Fibroblast of lung (primary cell): ENCODE data around the gene XIAP. TPM values are rescaled to one million over a fixed set of nuclear protein-coding genes. Genes with fewer than 3 reads are reported as not detected.
"Not testable (repeated sequence)": the region's sequence is repeated elsewhere in the genome, so short reads cannot be mapped to it uniquely, and the experiment has no call there.

Experiments
- DNase-seq, 2 donors: peaks; one replicate each; pipeline versions ENCODE4 v3.0.0 to v3.0.0-alpha.2; 2010; ENCODE audit warnings: low read depth in 2 of 2
- H2AFZ ChIP-seq: 2 replicates; pipeline ENCODE4 v1.5.1; 2012; ENCODE audit warnings: low read length, control low read depth, inconsistent platforms
- H3K27ac ChIP-seq: 2 replicates; pipeline ENCODE4 v1.5.1; 2011; ENCODE audit warnings: low read length, control low read depth; ENCODE audit not compliant: insufficient read depth
- H3K27me3 ChIP-seq: 2 replicates; pipeline ENCODE4 v1.5.1; 2011; ENCODE audit warnings: mild to moderate bottlenecking, low read length; ENCODE audit not compliant: control insufficient read depth, insufficient read depth
- H3K36me3 ChIP-seq: 2 replicates; pipeline ENCODE4 v1.5.1; 2011; ENCODE audit warnings: low read length; ENCODE audit not compliant: control insufficient read depth, insufficient read depth
- H3K4me1 ChIP-seq: 2 replicates; pipeline ENCODE4 v1.5.1; 2011; ENCODE audit warnings: low read length; ENCODE audit not compliant: control insufficient read depth, insufficient read depth; ENCODE audit errors: extremely low read depth
- H3K4me2 ChIP-seq: 2 replicates; pipeline ENCODE4 v1.5.1; 2011; ENCODE audit warnings: low read length, control low read depth; ENCODE audit not compliant: insufficient read depth; ENCODE audit errors: extremely low read depth
- H3K4me3 ChIP-seq, 4 experiments: fragments of 200-600 bp in 1 of 4; sonication (generic) in 1 of 4; replicated peaks in 1 of 4; 2 replicates each; pipeline ENCODE4 v1.5.1; 2011 to 2016; ENCODE audit warnings: low read length in 4 of 4, low read depth in 3 of 4, mild to moderate bottlenecking in 3 of 4, control low read depth in 2 of 4, inconsistent platforms in 1 of 4, mixed read lengths in 1 of 4; ENCODE audit not compliant: insufficient read depth in 1 of 4; ENCODE audit errors: control extremely low read depth in 1 of 4
- H3K79me2 ChIP-seq: 2 replicates; pipeline ENCODE4 v1.5.1; 2012; ENCODE audit warnings: mild to moderate bottlenecking, low read length, inconsistent platforms; ENCODE audit not compliant: control insufficient read depth, insufficient read depth
- H3K9ac ChIP-seq: 2 replicates; pipeline ENCODE4 v1.5.1; 2011; ENCODE audit warnings: mild to moderate bottlenecking, low read length, control low read depth; ENCODE audit not compliant: insufficient read depth
- H3K9me3 ChIP-seq: 2 replicates; pipeline ENCODE4 v1.5.1; 2012; ENCODE audit warnings: low read depth, low read length; ENCODE audit not compliant: control insufficient read depth, insufficient read depth
- H4K20me1 ChIP-seq: 2 replicates; pipeline ENCODE4 v1.5.1; 2011; ENCODE audit warnings: low read length; ENCODE audit not compliant: control insufficient read depth, insufficient read depth; ENCODE audit errors: extremely low read depth
- EZH2 ChIP-seq: IDR thresholded peaks from 2 replicates; pipeline ENCODE4 v1.5.1; 2012; ENCODE audit warnings: low read length, control low read depth, mild to moderate bottlenecking; ENCODE audit errors: missing control alignments
- polyA plus RNA-seq, 2 donors: library from polyadenylated mRNA; depleted of rRNA in 1 of 2; stranded (reverse) in 1 of 2; unstranded in 1 of 2; fragments of >200 nt; gene quantifications; 2 replicates each; pipeline ENCODE4 v1.2.1, GENCODE V29; 2011 to 2012; ENCODE audit warnings: missing spikeins in 1 of 2
- total RNA-seq: library from RNA; depleted of rRNA; stranded (reverse); fragments of >200 nt; gene quantifications from 2 replicates; pipeline ENCODE4 v1.2.1, GENCODE V29; 2014
- TF ChIP-seq, protein P1 (sequence below), 2 donors: IDR thresholded peaks in 1 of 2; conservative IDR thresholded peaks in 1 of 2; 1 replicate in 1 of 2; 2 replicates in 1 of 2; pipeline ENCODE4 v1.5.1; 2011 to 2012; ENCODE audit warnings: low read length in 2 of 2, control low read depth in 1 of 2, inconsistent platforms in 1 of 2, low read depth in 1 of 2, mild to moderate bottlenecking in 1 of 2

The XIAP gene
- total and polyA plus RNA-seq, 2 donors (not counting 1 experiment from before 2014, with no cell fraction given): 21.8 to 45.1 TPM

GRCh38 chrX:123847056-123847455 is 12.8 kb upstream of the XIAP start:
- DNase-seq: no peak
- no peak overlapping the region for H3K4me3 ChIP-seq
- no peak overlapping the region for H3K9ac ChIP-seq
- no peaks in the 10 kb centered on the region for H4K20me1 ChIP-seq
- no peak overlapping the region for H3K4me2 ChIP-seq
- no peaks in the 10 kb centered on the region for H3K27me3 ChIP-seq
- TF ChIP-seq, protein P1, sequence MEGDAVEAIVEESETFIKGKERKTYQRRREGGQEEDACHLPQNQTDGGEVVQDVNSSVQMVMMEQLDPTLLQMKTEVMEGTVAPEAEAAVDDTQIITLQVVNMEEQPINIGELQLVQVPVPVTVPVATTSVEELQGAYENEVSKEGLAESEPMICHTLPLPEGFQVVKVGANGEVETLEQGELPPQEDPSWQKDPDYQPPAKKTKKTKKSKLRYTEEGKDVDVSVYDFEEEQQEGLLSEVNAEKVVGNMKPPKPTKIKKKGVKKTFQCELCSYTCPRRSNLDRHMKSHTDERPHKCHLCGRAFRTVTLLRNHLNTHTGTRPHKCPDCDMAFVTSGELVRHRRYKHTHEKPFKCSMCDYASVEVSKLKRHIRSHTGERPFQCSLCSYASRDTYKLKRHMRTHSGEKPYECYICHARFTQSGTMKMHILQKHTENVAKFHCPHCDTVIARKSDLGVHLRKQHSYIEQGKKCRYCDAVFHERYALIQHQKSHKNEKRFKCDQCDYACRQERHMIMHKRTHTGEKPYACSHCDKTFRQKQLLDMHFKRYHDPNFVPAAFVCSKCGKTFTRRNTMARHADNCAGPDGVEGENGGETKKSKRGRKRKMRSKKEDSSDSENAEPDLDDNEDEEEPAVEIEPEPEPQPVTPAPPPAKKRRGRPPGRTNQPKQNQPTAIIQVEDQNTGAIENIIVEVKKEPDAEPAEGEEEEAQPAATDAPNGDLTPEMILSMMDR (conservative IDR thresholded peaks at IDR 0.05 in 1 of 2, IDR thresholded peaks at IDR 0.05 in 1 of 2; ENCODE audit: low read depth in 1 of 2, low read length in 2 of 2): no peak
- TF ChIP-seq EZH2: no peak
- H3K79me2 ChIP-seq: no peaks in the 10 kb centered on the region
- H3K36me3 ChIP-seq: no peaks in the 10 kb centered on the region
- no peaks in the 10 kb centered on the region for H3K4me1 ChIP-seq
- H3K9me3 ChIP-seq: no peaks in the 10 kb centered on the region
- no peak overlapping the region for H3K27ac ChIP-seq
- no peak overlapping the region for H2AFZ ChIP-seq

GRCh38 chrX:123849096-123849495 is 10.8 kb upstream of the XIAP start:
- Histone ChIP-seq H3K4me1 (no peaks in the 10 kb centered on the region), H3K9ac (no peak overlapping the region), H3K27me3 (no peaks in the 10 kb centered on the region), H3K9me3 (no peaks in the 10 kb centered on the region), H3K27ac (no peak overlapping the region), H3K36me3 (no peaks in the 10 kb centered on the region), H3K4me3 (no peak overlapping the region), H3K4me2 (no peak overlapping the region), H2AFZ (no peak overlapping the region), H4K20me1 (no peaks in the 10 kb centered on the region), H3K79me2 (no peaks in the 10 kb centered on the region)
- no peak for DNase-seq
- TF ChIP-seq EZH2: no peak
- TF ChIP-seq, protein P1 (conservative IDR thresholded peaks at IDR 0.05 in 1 of 2, IDR thresholded peaks at IDR 0.05 in 1 of 2; ENCODE audit: low read depth in 1 of 2, low read length in 2 of 2): no peak

DNA sequence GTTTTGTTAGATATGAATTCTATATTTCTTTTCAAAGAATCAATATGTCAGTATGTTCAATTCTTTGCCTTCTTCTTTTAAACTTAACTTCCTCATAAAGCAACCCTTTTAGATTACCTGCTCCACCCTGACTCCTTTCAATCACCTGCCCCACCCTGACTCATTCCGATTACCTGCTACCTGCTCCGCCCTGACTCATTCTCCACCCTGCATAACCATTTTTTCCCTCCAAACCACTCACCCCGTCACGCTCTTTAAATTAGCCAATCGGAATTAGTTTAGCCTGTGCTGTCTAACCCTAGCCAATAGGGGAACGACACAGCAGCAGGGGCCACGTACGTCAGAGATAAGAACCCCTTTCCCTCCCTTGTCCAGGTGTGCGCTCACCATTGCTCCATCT is 9.9 kb upstream of the XIAP start:
- H3K4me2 ChIP-seq, H3K9me3 ChIP-seq, H3K9ac ChIP-seq, H2AFZ ChIP-seq, H3K79me2 ChIP-seq, H3K4me1 ChIP-seq, H3K27ac ChIP-seq, H4K20me1 ChIP-seq, H3K36me3 ChIP-seq, H3K27me3 ChIP-seq, DNase-seq, H3K4me3 ChIP-seq: not testable (repeated sequence)
